ENCODE measurements around the gene ATP6V0A4.

DNA sequence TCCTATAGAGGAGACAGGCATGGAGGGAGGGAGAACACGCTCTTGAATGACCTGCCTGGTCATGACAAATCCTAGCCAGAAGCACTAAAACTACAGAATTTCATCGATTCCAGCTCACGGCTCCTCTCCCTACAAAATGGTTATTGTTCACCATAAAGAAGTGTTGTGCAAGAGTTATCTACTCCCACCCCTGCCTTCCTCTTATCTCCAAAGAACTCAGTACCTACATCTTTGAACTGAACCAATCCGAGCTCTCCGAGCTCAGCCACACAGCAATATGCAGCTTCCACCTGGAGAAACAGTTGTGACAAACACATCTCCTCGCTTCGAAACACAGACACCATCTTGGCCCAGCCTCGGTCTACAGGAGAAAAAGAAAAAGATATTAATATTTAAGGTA is 27.1 kb downstream of the ATP6V0A4 start:
- TF ChIP-seq, protein P1, sequence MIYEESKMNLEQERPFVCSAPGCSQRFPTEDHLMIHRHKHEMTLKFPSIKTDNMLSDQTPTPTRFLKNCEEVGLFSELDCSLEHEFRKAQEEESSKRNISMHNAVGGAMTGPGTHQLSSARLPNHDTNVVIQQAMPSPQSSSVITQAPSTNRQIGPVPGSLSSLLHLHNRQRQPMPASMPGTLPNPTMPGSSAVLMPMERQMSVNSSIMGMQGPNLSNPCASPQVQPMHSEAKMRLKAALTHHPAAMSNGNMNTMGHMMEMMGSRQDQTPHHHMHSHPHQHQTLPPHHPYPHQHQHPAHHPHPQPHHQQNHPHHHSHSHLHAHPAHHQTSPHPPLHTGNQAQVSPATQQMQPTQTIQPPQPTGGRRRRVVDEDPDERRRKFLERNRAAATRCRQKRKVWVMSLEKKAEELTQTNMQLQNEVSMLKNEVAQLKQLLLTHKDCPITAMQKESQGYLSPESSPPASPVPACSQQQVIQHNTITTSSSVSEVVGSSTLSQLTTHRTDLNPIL (CRISPR knock-in tag; IDR thresholded peaks at IDR 0.05; ENCODE audit: low read depth): no peak
- no peak for TF ChIP-seq ZFP3 (CRISPR knock-in tag; IDR thresholded peaks at IDR 0.05)
- TF ChIP-seq, protein P2, sequence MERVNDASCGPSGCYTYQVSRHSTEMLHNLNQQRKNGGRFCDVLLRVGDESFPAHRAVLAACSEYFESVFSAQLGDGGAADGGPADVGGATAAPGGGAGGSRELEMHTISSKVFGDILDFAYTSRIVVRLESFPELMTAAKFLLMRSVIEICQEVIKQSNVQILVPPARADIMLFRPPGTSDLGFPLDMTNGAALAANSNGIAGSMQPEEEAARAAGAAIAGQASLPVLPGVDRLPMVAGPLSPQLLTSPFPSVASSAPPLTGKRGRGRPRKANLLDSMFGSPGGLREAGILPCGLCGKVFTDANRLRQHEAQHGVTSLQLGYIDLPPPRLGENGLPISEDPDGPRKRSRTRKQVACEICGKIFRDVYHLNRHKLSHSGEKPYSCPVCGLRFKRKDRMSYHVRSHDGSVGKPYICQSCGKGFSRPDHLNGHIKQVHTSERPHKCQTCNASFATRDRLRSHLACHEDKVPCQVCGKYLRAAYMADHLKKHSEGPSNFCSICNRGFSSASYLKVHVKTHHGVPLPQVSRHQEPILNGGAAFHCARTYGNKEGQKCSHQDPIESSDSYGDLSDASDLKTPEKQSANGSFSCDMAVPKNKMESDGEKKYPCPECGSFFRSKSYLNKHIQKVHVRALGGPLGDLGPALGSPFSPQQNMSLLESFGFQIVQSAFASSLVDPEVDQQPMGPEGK (CRISPR knock-in tag; IDR thresholded peaks at IDR 0.05; ENCODE audit: borderline replicate concordance): no peak
- TF ChIP-seq, protein P3, sequence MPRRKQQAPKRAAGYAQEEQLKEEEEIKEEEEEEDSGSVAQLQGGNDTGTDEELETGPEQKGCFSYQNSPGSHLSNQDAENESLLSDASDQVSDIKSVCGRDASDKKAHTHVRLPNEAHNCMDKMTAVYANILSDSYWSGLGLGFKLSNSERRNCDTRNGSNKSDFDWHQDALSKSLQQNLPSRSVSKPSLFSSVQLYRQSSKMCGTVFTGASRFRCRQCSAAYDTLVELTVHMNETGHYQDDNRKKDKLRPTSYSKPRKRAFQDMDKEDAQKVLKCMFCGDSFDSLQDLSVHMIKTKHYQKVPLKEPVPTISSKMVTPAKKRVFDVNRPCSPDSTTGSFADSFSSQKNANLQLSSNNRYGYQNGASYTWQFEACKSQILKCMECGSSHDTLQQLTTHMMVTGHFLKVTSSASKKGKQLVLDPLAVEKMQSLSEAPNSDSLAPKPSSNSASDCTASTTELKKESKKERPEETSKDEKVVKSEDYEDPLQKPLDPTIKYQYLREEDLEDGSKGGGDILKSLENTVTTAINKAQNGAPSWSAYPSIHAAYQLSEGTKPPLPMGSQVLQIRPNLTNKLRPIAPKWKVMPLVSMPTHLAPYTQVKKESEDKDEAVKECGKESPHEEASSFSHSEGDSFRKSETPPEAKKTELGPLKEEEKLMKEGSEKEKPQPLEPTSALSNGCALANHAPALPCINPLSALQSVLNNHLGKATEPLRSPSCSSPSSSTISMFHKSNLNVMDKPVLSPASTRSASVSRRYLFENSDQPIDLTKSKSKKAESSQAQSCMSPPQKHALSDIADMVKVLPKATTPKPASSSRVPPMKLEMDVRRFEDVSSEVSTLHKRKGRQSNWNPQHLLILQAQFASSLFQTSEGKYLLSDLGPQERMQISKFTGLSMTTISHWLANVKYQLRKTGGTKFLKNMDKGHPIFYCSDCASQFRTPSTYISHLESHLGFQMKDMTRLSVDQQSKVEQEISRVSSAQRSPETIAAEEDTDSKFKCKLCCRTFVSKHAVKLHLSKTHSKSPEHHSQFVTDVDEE (CRISPR knock-in tag; IDR thresholded peaks at IDR 0.05): no peak
- TF ChIP-seq SNAI2 (CRISPR knock-in tag; IDR thresholded peaks at IDR 0.05): no peak
- no peak for TF ChIP-seq ZNF70 (CRISPR knock-in tag; IDR thresholded peaks at IDR 0.05)

All from SK-N-SH treated with all-trans-retinoic acid at 6 μM for 48 hours (cell line).